Hepatocyte (in vitro differentiated cells): ENCODE data around the gene SARDH.

ENCODE experiments used
- CTCF ChIP-seq: fragments of 200-600 bp; sonication (generic); IDR thresholded peaks from 2 replicates; pipeline ENCODE4 v1.5.1; 2016; ENCODE audit warnings: antibody characterized with exemption, mild to moderate bottlenecking; ENCODE audit not compliant: poor library complexity
- EZH2phosphoT487 ChIP-seq: fragments of 200-600 bp; sonication (generic); IDR thresholded peaks from one replicate; pipeline ENCODE4 v1.6.1; 2018; ENCODE audit warnings: antibody characterized with exemption, mild to moderate bottlenecking, low read depth, moderate library complexity; ENCODE audit not compliant: unreplicated experiment, severe bottlenecking

GRCh38 chr9:133691191-133691590 lies 47.0 kb downstream of the SARDH start:
- no peak for TF ChIP-seq CTCF
- TF ChIP-seq EZH2phosphoT487 = no peak
